Neural crest cell (in vitro differentiated cells): ENCODE results near the gene GTF2A1L. TPM values are rescaled to one million over a fixed set of nuclear protein-coding genes. Genes with fewer than 3 reads are reported as not detected.
"Not testable (repeated sequence)": the region's sequence is repeated elsewhere in the genome, so short reads cannot be mapped to it uniquely, and the experiment has no call there.

Experiments
- DNase-seq: peaks from one replicate; pipeline ENCODE4 v3.0.0; 2021; ENCODE audit warnings: low read depth, mixed read lengths, low spot score
- H3K27ac Mint-ChIP-seq: one replicate; pipeline ENCODE4 v1.8.0; 2021; ENCODE audit warnings: mild to moderate bottlenecking, mixed read lengths; ENCODE audit not compliant: unreplicated experiment
- H3K27me3 Mint-ChIP-seq: 2 replicates; pipeline ENCODE4 v1.8.0; 2021; ENCODE audit warnings: low read depth, mild to moderate bottlenecking, mixed read lengths
- H3K36me3 Mint-ChIP-seq: 2 replicates; pipeline ENCODE4 v1.8.0; 2021; ENCODE audit warnings: low read depth, mild to moderate bottlenecking, mixed read lengths
- H3K4me1 Mint-ChIP-seq: 2 replicates; pipeline ENCODE4 v1.8.0; 2021; ENCODE audit warnings: mixed read lengths
- H3K4me3 Mint-ChIP-seq: one replicate; pipeline ENCODE4 v1.8.0; 2021; ENCODE audit warnings: mild to moderate bottlenecking, mixed read lengths
- H3K9me3 Mint-ChIP-seq: 2 replicates; pipeline ENCODE4 v1.8.0; 2021; ENCODE audit warnings: mixed read lengths
- CTCF ChIP-seq: fragments of 200-600 bp; sonication (generic); conservative IDR thresholded peaks from 2 replicates; pipeline ENCODE4 v1.5.0; 2021; ENCODE audit warnings: antibody characterized with exemption, mild to moderate bottlenecking
- total RNA-seq: library from RNA; stranded (reverse); gene quantifications from 2 replicates; pipeline ENCODE4 v1.2.1, GENCODE V29; 2021

Gene GTF2A1L
- total RNA-seq, 1 donor from 2014 or later, result not detected

GRCh38 chr2:48613211-48613610 is 4.4 kb upstream of the GTF2A1L start:
- Mint-ChIP-seq H3K9me3 (peaks cover 5% of the 10 kb centered on the region), H3K4me3 (no peak overlapping the region), H3K4me1 (peaks cover 5% of the 10 kb centered on the region), H3K27ac (peak overlapping the region; percentile 75), H3K27me3 (no peaks in the 10 kb centered on the region), H3K36me3 (peaks cover 6% of the 10 kb centered on the region)
- TF ChIP-seq CTCF, result no peak
- no peak for DNase-seq

- not testable (repeated sequence) for H3K4me3 Mint-ChIP-seq, H3K27ac Mint-ChIP-seq, H3K9me3 Mint-ChIP-seq, H3K4me1 Mint-ChIP-seq, DNase-seq, H3K36me3 Mint-ChIP-seq, H3K27me3 Mint-ChIP-seq
Measured at GRCh38 chr2:48614581-48614980, 3.1 kb upstream of the GTF2A1L start.

- H3K4me1 Mint-ChIP-seq, result no peaks in the 10 kb centered on the region
- no peaks in the 10 kb centered on the region for H3K27me3 Mint-ChIP-seq
- H3K4me3 Mint-ChIP-seq, result no peak overlapping the region
- H3K36me3 Mint-ChIP-seq, result no peaks in the 10 kb centered on the region
- no peak for TF ChIP-seq CTCF
- no peaks in the 10 kb centered on the region for H3K9me3 Mint-ChIP-seq
- no peak overlapping the region for H3K27ac Mint-ChIP-seq
- no peak for DNase-seq
Measured at GRCh38 chr2:48619526-48619925, 1.9 kb downstream of the GTF2A1L start.

GRCh38 chr2:48620604-48621003 is 2.9 kb downstream of the GTF2A1L start:
- no peak overlapping the region for H3K4me3 Mint-ChIP-seq
- H3K4me1 Mint-ChIP-seq, result no peaks in the 10 kb centered on the region
- H3K36me3 Mint-ChIP-seq, result no peaks in the 10 kb centered on the region
- H3K27ac Mint-ChIP-seq, result no peak overlapping the region
- H3K9me3 Mint-ChIP-seq, result no peaks in the 10 kb centered on the region
- DNase-seq, result no peak
- no peak for TF ChIP-seq CTCF
- H3K27me3 Mint-ChIP-seq, result no peaks in the 10 kb centered on the region

- not testable (repeated sequence) for H3K9me3 Mint-ChIP-seq, H3K36me3 Mint-ChIP-seq, H3K27ac Mint-ChIP-seq, DNase-seq, H3K4me3 Mint-ChIP-seq, H3K4me1 Mint-ChIP-seq, H3K27me3 Mint-ChIP-seq
Measured at GRCh38 chr2:48622691-48623090, 5.0 kb downstream of the GTF2A1L start.

GRCh38 chr2:48624696-48625095 is 7.0 kb downstream of the GTF2A1L start:
- Mint-ChIP-seq H3K27ac (no peak overlapping the region), H3K9me3 (no peaks in the 10 kb centered on the region), H3K4me3 (no peak overlapping the region), H3K4me1 (no peaks in the 10 kb centered on the region), H3K27me3 (no peaks in the 10 kb centered on the region), H3K36me3 (no peaks in the 10 kb centered on the region)
- no peak for DNase-seq
- no peak for TF ChIP-seq CTCF

- TF ChIP-seq CTCF, result no peak
- no peaks in the 10 kb centered on the region for H3K9me3 Mint-ChIP-seq
- H3K27me3 Mint-ChIP-seq, result no peaks in the 10 kb centered on the region
- no peak overlapping the region for H3K27ac Mint-ChIP-seq
- no peaks in the 10 kb centered on the region for H3K36me3 Mint-ChIP-seq
- DNase-seq, result no peak
- no peak overlapping the region for H3K4me3 Mint-ChIP-seq
- H3K4me1 Mint-ChIP-seq, result no peaks in the 10 kb centered on the region
Measured at GRCh38 chr2:48626047-48626446, 8.4 kb downstream of the GTF2A1L start.
